PFSK-1 (cell line): ENCODE results near the gene UBE2J1.

Experiments used
- FOXP2 ChIP-seq: optimal IDR thresholded peaks from 2 replicates; pipeline ENCODE3; 2011; ENCODE audit warnings: borderline replicate concordance, control low read depth, inconsistent platforms; ENCODE audit not compliant: insufficient read depth; ENCODE audit errors: extremely low read length, extremely low read depth
- POLR2AphosphoS5 ChIP-seq: IDR thresholded peaks from 2 replicates; pipeline ENCODE4 v1.6.1; 2012; ENCODE audit warnings: low read depth, mild to moderate bottlenecking, control low read depth, low read length, moderate library complexity
- SIN3A ChIP-seq: IDR thresholded peaks from 2 replicates; pipeline ENCODE4 v1.6.1; 2012; ENCODE audit warnings: mild to moderate bottlenecking, low read length, moderate library complexity, borderline replicate concordance; ENCODE audit not compliant: insufficient read depth
- TAF1 ChIP-seq: IDR thresholded peaks from 2 replicates; pipeline ENCODE4 v1.6.1; 2012; ENCODE audit warnings: low read length, control low read depth, borderline replicate concordance; ENCODE audit not compliant: insufficient read depth
- TF ChIP-seq, protein P1 (sequence below), 2 experiments: IDR thresholded peaks; 2 replicates each; pipeline versions ENCODE4 v1.6.1 to v1.8.0; 2011 to 2012; ENCODE audit warnings: low read depth in 2 of 2, low read length in 2 of 2, control low read depth in 1 of 2, inconsistent platforms in 1 of 2, mild to moderate bottlenecking in 1 of 2, moderate library complexity in 1 of 2; ENCODE audit not compliant: insufficient read depth in 1 of 2

UBE2J1 gene

DNA sequence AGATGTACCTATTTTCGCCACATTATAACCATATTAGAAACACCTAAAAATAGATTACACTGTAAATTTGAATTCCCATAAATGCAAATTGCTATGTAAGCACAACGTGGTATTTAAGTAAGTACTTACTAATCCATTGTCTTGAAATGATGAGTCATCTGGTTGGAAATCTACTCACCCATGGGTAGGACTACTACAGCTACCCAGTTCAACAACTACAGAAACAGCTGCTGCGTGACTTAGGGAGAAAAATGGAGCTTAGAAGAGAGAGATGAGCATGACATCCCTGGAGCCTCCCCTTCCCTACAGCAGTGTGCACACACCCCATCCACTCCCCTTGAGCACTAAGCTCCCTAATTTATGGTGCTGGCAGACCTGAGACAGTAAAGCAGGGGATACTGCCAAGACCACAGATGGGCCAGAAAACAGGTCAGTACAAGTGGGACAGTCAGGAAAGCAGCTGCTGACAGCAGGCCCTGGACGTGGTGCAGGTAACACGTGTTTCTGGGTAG, 32.7 kb upstream of the UBE2J1 start:
- no peak for TF ChIP-seq FOXP2
- TF ChIP-seq, protein P1, sequence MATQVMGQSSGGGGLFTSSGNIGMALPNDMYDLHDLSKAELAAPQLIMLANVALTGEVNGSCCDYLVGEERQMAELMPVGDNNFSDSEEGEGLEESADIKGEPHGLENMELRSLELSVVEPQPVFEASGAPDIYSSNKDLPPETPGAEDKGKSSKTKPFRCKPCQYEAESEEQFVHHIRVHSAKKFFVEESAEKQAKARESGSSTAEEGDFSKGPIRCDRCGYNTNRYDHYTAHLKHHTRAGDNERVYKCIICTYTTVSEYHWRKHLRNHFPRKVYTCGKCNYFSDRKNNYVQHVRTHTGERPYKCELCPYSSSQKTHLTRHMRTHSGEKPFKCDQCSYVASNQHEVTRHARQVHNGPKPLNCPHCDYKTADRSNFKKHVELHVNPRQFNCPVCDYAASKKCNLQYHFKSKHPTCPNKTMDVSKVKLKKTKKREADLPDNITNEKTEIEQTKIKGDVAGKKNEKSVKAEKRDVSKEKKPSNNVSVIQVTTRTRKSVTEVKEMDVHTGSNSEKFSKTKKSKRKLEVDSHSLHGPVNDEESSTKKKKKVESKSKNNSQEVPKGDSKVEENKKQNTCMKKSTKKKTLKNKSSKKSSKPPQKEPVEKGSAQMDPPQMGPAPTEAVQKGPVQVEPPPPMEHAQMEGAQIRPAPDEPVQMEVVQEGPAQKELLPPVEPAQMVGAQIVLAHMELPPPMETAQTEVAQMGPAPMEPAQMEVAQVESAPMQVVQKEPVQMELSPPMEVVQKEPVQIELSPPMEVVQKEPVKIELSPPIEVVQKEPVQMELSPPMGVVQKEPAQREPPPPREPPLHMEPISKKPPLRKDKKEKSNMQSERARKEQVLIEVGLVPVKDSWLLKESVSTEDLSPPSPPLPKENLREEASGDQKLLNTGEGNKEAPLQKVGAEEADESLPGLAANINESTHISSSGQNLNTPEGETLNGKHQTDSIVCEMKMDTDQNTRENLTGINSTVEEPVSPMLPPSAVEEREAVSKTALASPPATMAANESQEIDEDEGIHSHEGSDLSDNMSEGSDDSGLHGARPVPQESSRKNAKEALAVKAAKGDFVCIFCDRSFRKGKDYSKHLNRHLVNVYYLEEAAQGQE (IDR thresholded peaks at IDR 0.05; ENCODE audit: insufficient read depth in 1 of 2, low read depth in 2 of 2, low read length in 2 of 2): no peak
- no peak for TF ChIP-seq TAF1
- TF ChIP-seq POLR2AphosphoS5: no peak
- no peak for TF ChIP-seq SIN3A

- no peak for TF ChIP-seq FOXP2
- no peak for TF ChIP-seq SIN3A
- no peak for TF ChIP-seq POLR2AphosphoS5
- TF ChIP-seq, protein P1 (IDR thresholded peaks at IDR 0.05; ENCODE audit: insufficient read depth in 1 of 2, low read depth in 2 of 2, low read length in 2 of 2): no peak
- TF ChIP-seq TAF1: no peak
Observed at GRCh38 chr6:89381031-89381430, 28.5 kb upstream of the UBE2J1 start.

GRCh38 chr6:89379281-89379680, 26.8 kb upstream of the UBE2J1 start:
- TF ChIP-seq, protein P1 (IDR thresholded peaks at IDR 0.05; ENCODE audit: insufficient read depth in 1 of 2, low read depth in 2 of 2, low read length in 2 of 2): no peak
- TF ChIP-seq TAF1 (no peak), SIN3A (no peak), FOXP2 (no peak), POLR2AphosphoS5 (no peak)

DNA sequence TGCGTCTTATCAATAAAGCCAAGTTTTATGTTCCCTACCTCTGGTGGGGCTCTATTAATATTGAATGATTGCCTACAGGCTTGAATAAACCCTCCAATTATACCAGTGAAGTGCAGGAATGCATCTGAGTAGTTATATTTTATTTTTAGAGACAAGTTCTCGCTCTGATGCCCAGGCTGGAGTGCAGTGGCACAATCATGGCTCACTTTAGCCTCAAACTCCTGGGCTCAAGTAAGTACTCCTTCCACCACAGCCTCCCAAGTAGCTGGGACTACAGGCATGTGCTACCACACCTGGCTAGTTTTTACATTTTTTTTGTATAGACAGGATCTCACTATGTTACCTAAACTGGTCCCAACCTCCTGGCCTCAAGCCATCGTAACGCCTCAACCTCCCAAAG, 26.1 kb upstream of the UBE2J1 start:
- TF ChIP-seq SIN3A (no peak), TAF1 (no peak), FOXP2 (no peak), POLR2AphosphoS5 (no peak)
- TF ChIP-seq, protein P1 (IDR thresholded peaks at IDR 0.05; ENCODE audit: insufficient read depth in 1 of 2, low read depth in 2 of 2, low read length in 2 of 2): no peak
